HTR-8/SVneo (cell line): ENCODE measurements around the gene ALDOC.
A peak's percentile ranks its signal among the peaks of the same experiment; 100 is the strongest.

Experiments used
- DNase-seq: peaks from one replicate; pipeline ENCODE4 v3.0.0; 2011; ENCODE audit warnings: low spot score, mixed read lengths; ENCODE audit not compliant: insufficient read length
- FAIRE-seq: peaks from 2 replicates; lab custom pipeline; 2011; peaks lifted over from hg19 to GRCh38; lab: Jason Lieb, UNC

The ALDOC gene

GRCh38 chr17:28536532-28537218 lies 40.0 kb downstream of the ALDOC start:
- no peak for DNase-seq
- no peak for FAIRE-seq

- no peak for FAIRE-seq
Observed at GRCh38 chr17:28534740-28535375, 41.8 kb downstream of the ALDOC start.

DNA sequence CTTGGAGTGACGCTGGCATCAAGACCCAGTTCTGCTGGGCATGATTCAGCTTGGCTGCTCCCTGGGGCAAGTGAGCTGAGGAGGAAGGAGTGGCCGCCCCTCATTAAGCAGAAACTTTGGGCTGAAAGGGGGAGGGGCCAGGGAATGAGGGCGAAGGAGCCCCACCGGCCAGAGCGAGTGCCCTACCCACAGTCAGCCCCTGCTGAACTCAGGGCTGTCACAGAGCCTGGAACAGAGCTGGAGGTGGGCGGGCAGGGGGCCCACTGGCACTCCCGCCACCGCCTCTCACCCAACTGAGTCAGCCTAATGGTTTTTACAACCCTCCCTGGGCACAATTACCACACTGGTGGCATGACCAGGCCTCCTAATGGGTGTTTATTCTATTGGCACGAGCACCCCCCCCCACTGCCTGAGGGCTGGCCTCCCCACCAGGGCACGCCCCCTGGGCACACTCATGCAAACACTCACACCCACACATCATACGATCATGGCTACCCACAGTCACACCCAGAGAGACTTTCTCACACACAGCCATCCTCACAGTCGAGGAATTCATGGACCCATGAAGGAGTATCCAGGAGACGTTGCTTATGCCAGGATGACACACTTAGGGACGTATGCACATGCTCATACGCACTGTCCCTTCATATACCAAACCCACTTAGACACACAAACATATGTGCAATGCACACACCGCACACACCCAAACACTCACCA lies 43.4 kb downstream of the ALDOC start:
- FAIRE-seq (peak; percentile 64), DNase-seq (no peak)

More at GRCh38 chr17:28534740-28535375, 41.8 kb downstream of the ALDOC start:
- DNase-seq, result no peak

- FAIRE-seq (no peak), DNase-seq (no peak)
Observed at GRCh38 chr17:28532050-28532960, 44.4 kb downstream of the ALDOC start.

- FAIRE-seq, result no peak
Observed at GRCh38 chr17:28530926-28531325, 45.8 kb downstream of the ALDOC start.

GRCh38 chr17:28530250-28530649 lies 46.4 kb downstream of the ALDOC start:
- FAIRE-seq (no peak), DNase-seq (no peak)

More at GRCh38 chr17:28530926-28531325, 45.8 kb downstream of the ALDOC start:
- DNase-seq, result no peak

DNA sequence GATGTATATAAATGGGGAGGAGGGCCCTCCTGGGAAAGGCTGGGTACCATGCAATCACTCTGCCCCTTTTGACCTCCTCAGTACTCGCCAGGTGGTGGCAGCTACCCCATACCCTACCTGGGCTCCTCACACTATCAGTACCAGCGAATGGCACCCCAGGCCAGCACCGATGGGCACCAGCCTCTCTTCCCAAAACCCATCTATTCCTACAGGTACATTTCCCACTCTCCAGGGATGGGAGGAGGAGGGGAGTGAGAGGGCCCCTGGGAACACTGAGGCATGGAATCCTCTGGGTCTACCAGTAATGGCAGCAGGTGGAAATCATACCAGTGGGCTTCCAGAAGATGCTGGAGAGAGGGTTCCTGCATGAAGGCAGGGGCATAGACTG lies 47.7 kb downstream of the ALDOC start:
- no peak for DNase-seq
- no peak for FAIRE-seq

GRCh38 chr17:28528327-28529012 lies 48.2 kb downstream of the ALDOC start:
- DNase-seq (no peak), FAIRE-seq (no peak)

DNA sequence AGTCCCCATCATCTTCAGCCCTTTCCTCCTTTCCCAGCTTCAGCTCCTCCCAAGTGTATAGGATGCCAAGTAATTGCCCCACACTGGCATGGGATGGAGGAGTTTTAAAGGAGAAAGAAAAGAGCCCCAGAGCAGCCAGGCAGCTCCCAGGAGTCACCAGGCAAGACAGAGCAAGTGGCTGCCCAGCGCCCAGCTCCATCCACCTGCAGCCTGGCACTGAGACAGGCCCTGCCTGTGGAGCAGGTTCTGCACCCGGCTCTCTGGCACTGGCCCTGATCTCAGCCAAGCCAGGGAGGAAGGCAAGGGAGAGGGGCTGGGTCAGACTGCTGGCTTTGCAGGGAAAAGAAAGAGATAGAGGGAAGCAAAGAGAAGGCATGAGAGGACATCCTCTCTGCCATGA lies 48.8 kb downstream of the ALDOC start:
- FAIRE-seq, result no peak
- DNase-seq, result no peak

GRCh38 chr17:28527181-28527681 lies 49.5 kb downstream of the ALDOC start:
- DNase-seq, result no peak
- peak; percentile 33 for FAIRE-seq

- no peak for FAIRE-seq
Observed at GRCh38 chr17:28526381-28526780, 50.3 kb downstream of the ALDOC start.

DNA sequence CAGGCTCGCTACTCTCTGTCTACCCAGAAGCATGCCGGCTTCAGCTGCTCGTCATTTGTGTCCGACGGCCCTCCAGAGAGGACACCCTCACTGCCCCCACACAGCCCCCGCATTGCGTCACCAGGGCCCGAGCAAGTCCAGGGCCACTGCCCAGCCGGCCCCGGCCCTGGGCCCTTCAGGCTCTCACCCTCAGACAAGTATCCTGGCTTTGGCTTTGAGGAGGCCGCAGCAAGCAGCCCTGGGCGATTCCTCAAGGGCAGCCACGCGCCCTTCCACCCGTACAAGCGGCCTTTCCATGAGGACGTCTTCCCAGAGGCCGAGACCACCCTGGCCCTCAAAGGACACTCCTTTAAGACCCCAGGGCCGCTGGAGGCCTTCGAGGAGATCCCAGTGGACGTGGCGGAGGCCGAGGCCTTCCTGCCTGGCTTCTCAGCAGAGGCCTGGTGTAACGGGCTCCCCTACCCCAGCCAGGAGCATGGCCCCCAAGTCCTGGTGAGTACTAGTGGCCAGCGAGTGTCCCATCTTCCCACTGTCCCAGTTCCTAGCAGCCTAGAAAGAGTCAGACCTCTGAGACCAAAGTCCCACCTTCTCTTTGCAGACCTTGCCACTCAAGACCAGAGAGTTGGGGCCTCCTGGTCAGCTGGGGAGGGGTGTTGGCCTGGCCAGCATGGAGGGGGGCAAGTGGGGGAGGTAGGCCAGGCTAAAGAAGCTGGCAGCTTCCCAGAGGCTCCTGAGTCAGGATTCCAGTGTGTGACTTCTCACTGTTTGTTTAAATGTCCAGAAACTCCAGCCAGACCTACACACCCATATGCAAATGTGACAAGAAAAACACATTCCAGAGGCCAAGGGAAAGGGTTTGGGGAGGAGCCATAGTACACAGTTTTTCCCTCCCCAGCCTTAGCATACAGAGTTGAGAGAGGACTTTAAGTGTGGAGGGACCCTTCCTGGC lies 51.9 kb downstream of the ALDOC start:
- FAIRE-seq, result no peak
- peak; percentile 71 for DNase-seq

More at GRCh38 chr17:28526381-28526780, 50.3 kb downstream of the ALDOC start:
- DNase-seq, result no peak

GRCh38 chr17:28523876-28524275 lies 52.8 kb downstream of the ALDOC start:
- DNase-seq (no peak), FAIRE-seq (no peak)

DNA sequence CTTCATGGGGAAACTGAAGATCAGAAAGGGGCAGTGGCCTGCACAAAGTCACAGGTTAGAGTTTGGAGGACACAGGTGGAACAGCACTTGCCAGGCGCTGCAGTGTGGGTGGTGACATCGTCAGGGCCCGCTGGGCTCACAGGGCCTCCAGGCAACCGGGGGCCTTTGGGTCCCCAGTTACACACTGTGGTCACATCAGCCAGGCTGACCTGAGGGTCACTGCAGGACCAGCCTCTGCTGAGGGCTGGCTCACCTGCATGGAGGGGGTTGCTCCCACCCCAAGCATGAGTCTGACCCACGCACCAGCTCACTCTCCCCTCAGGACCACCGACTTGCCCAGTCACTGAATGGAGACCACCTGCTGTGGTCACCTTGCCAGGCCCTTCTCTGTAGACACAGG lies 53.5 kb downstream of the ALDOC start:
- FAIRE-seq (no peak), DNase-seq (no peak)
